SK-N-SH treated with all-trans-retinoic acid at 6 μM for 48 hours (cell line): ENCODE results near the gene CNEP1R1.

ENCODE experiments used
- ATAC-seq: fragments of 200-7000 bp; cut with Tn5 transposase; 3 replicates; pipeline ENCODE4 v1.9.1; 2020; ENCODE audit warnings: mild to moderate bottlenecking, moderate library complexity
- BACH2 ChIP-seq: fragments of 250-450 bp; sonication (Bioruptor Pico); IDR thresholded peaks from 2 replicates; pipeline ENCODE4 v1.9.0; 2021; ENCODE audit warnings: mild to moderate bottlenecking, borderline replicate concordance
- CREB5 ChIP-seq: fragments of 250-450 bp; sonication (Bioruptor Pico); IDR thresholded peaks from 2 replicates; pipeline ENCODE4 v1.5.1; 2020; ENCODE audit warnings: low read depth, mild to moderate bottlenecking, moderate library complexity
- CSDC2 ChIP-seq: fragments of 250-450 bp; sonication (Bioruptor Pico); IDR thresholded peaks from 2 replicates; pipeline ENCODE4 v1.5.0; 2020; ENCODE audit warnings: mild to moderate bottlenecking, moderate library complexity
- CSRNP3 ChIP-seq: fragments of 250-450 bp; sonication (Bioruptor Pico); IDR thresholded peaks from 2 replicates; pipeline ENCODE4 v1.5.1; 2021; ENCODE audit warnings: mild to moderate bottlenecking, moderate library complexity
- ESRRG ChIP-seq: fragments of 250-450 bp; sonication (Bioruptor Pico); IDR thresholded peaks from 2 replicates; pipeline ENCODE4 v1.6.1; 2021; ENCODE audit warnings: mild to moderate bottlenecking
- GLIS3 ChIP-seq: fragments of 250-450 bp; sonication (Bioruptor Pico); IDR thresholded peaks from 2 replicates; pipeline ENCODE4 v1.5.0; 2020; ENCODE audit warnings: mild to moderate bottlenecking, moderate library complexity
- ISL1 ChIP-seq: fragments of 250-450 bp; sonication (Bioruptor Pico); IDR thresholded peaks from 2 replicates; pipeline ENCODE4 v2.1.2; 2022; ENCODE audit warnings: mild to moderate bottlenecking, moderate library complexity
- PATZ1 ChIP-seq: fragments of 250-450 bp; sonication (Bioruptor Pico); IDR thresholded peaks from 2 replicates; pipeline ENCODE4 v1.8.0; 2020; ENCODE audit warnings: mild to moderate bottlenecking, moderate library complexity, borderline replicate concordance
- PPARA ChIP-seq: fragments of 250-450 bp; sonication (Bioruptor Pico); IDR thresholded peaks from 2 replicates; pipeline ENCODE4 v1.5.0; 2020; ENCODE audit warnings: mild to moderate bottlenecking, borderline replicate concordance
- RARB ChIP-seq: fragments of 250-450 bp; sonication (Bioruptor Pico); IDR thresholded peaks from 2 replicates; pipeline ENCODE4 v1.8.0; 2021; ENCODE audit warnings: mild to moderate bottlenecking, moderate library complexity
- TCF4 ChIP-seq: fragments of 250-450 bp; sonication (Bioruptor Pico); IDR thresholded peaks from 2 replicates; pipeline ENCODE4 v1.8.0; 2021; ENCODE audit warnings: mild to moderate bottlenecking, moderate library complexity, borderline replicate concordance
- TOX ChIP-seq: fragments of 250-450 bp; sonication (Bioruptor Pico); IDR thresholded peaks from 2 replicates; pipeline ENCODE4 v1.8.0; 2021; ENCODE audit warnings: mild to moderate bottlenecking, moderate library complexity, borderline replicate concordance
- TSHZ2 ChIP-seq: fragments of 250-450 bp; sonication (Bioruptor Pico); IDR thresholded peaks from 2 replicates; pipeline ENCODE4 v1.5.0; 2020; ENCODE audit warnings: mild to moderate bottlenecking, moderate library complexity
- ZC3H10 ChIP-seq: fragments of 250-450 bp; sonication (Bioruptor Pico); IDR thresholded peaks from 2 replicates; pipeline ENCODE4 v1.5.1; 2021; ENCODE audit warnings: mild to moderate bottlenecking, moderate library complexity
- ZFP3 ChIP-seq: fragments of 250-450 bp; sonication (Bioruptor Pico); IDR thresholded peaks from 2 replicates; pipeline ENCODE4 v1.5.0; 2020; ENCODE audit warnings: mild to moderate bottlenecking, moderate library complexity
- ZFP30 ChIP-seq: fragments of 450-650 bp; formaldehyde crosslinking; IDR thresholded peaks from 2 replicates; pipeline ENCODE4 v1.5.0; 2022; ENCODE audit warnings: mild to moderate bottlenecking, moderate library complexity
- ZNF565 ChIP-seq: fragments of 450-650 bp; formaldehyde crosslinking; conservative IDR thresholded peaks from 2 replicates; pipeline ENCODE4 v1.5.0; 2020; ENCODE audit warnings: low read depth, mild to moderate bottlenecking, moderate library complexity
- ZNF70 ChIP-seq: fragments of 450-650 bp; formaldehyde crosslinking; IDR thresholded peaks from 2 replicates; pipeline ENCODE4 v1.5.0; 2020; ENCODE audit warnings: mild to moderate bottlenecking, moderate library complexity
- ZNF8 ChIP-seq: fragments of 450-650 bp; formaldehyde crosslinking; IDR thresholded peaks from 2 replicates; pipeline ENCODE4 v1.5.0; 2020; ENCODE audit warnings: mild to moderate bottlenecking, moderate library complexity

Gene CNEP1R1

GRCh38 chr16:49994006-49994405 lies 31.0 kb upstream of the CNEP1R1 start:
- no peak for ATAC-seq
- TF ChIP-seq ISL1 (CRISPR knock-in tag), result no peak
- no peak for TF ChIP-seq ZFP3 (CRISPR knock-in tag)
- no peak for TF ChIP-seq ZNF8 (CRISPR knock-in tag)
- TF ChIP-seq PPARA (CRISPR knock-in tag), result no peak
- no peak for TF ChIP-seq PATZ1 (CRISPR knock-in tag)
- TF ChIP-seq CSRNP3 (CRISPR knock-in tag), result no peak

GRCh38 chr16:49995720-49996119 lies 29.3 kb upstream of the CNEP1R1 start:
- ATAC-seq, result no peak
- TF ChIP-seq TSHZ2 (CRISPR knock-in tag) (no peak), CSDC2 (CRISPR knock-in tag) (no peak), PPARA (CRISPR knock-in tag) (no peak), BACH2 (CRISPR knock-in tag) (no peak), GLIS3 (CRISPR knock-in tag) (no peak), ESRRG (CRISPR knock-in tag) (no peak), CREB5 (no peak), ZFP30 (CRISPR knock-in tag) (no peak), ZC3H10 (CRISPR knock-in tag) (no peak), TOX (CRISPR knock-in tag) (no peak), CSRNP3 (CRISPR knock-in tag) (no peak), RARB (CRISPR knock-in tag) (no peak), ZNF8 (CRISPR knock-in tag) (no peak), ISL1 (CRISPR knock-in tag) (no peak), ZNF70 (CRISPR knock-in tag) (no peak), ZNF565 (CRISPR knock-in tag) (no peak), TCF4 (CRISPR knock-in tag) (no peak)

- TF ChIP-seq RARB (CRISPR knock-in tag) (no peak), CREB5 (no peak)
- ATAC-seq, result no peak
These were observed 27.2 kb upstream of the CNEP1R1 start for GRCh38 chr16:49997721-49998251.
